WTC11 (cell line): ENCODE results near the gene CFAP161. TPM values are rescaled to one million over a fixed set of nuclear protein-coding genes. Genes with fewer than 3 reads are reported as not detected.

Experiments used
- ATAC-seq: fragments of 200-7000 bp; cut with Tn5 transposase; 2 replicates; pipeline ENCODE4 v1.10.0; 2021; ENCODE audit warnings: mild to moderate bottlenecking, moderate library complexity
- CTCF ChIA-PET: fragments of 300-600 bp; sonication (Branson Sonifier 250); formaldehyde crosslinking; loops from one replicate; lab custom pipeline; 2021; ENCODE audit warnings: antibody characterized with exemption; lab: Charles Lee
- POLR2A ChIA-PET: fragments of 350-600 bp; sonication (Branson Sonifier 250); formaldehyde crosslinking; loops from one replicate; lab custom pipeline; 2021; ENCODE audit warnings: antibody characterized with exemption; lab: Charles Lee
- DNase-seq: peaks from one replicate; pipeline ENCODE4 v3.0.0; 2021; ENCODE audit warnings: low spot score
- H3K27ac Mint-ChIP-seq: 2 replicates; pipeline ENCODE4 v1.8.0; 2021; ENCODE audit warnings: mixed read lengths
- H3K27me3 Mint-ChIP-seq: 2 replicates; pipeline ENCODE4 v1.8.0; 2021; ENCODE audit warnings: low read depth, mild to moderate bottlenecking, moderate library complexity, mixed read lengths
- H3K36me3 Mint-ChIP-seq: 2 replicates; pipeline ENCODE4 v1.8.0; 2021; ENCODE audit warnings: mixed read lengths
- H3K4me1 Mint-ChIP-seq: 2 replicates; pipeline ENCODE4 v1.8.0; 2022; ENCODE audit warnings: mixed read lengths
- H3K4me3 Mint-ChIP-seq: 2 replicates; pipeline ENCODE4 v1.8.0; 2021; ENCODE audit warnings: mild to moderate bottlenecking, moderate library complexity, mixed read lengths
- H3K9me3 Mint-ChIP-seq: 2 replicates; pipeline ENCODE4 v1.8.0; 2021; ENCODE audit warnings: mixed read lengths
- ATF1 ChIP-seq: sonication (generic); formaldehyde crosslinking; IDR thresholded peaks from 2 replicates; pipeline ENCODE4 v1.8.1; 2023; ENCODE audit warnings: mild to moderate bottlenecking, moderate library complexity, missing genetic modification reagents
- E2F4 ChIP-seq: sonication (generic); formaldehyde crosslinking; IDR thresholded peaks from 2 replicates; pipeline ENCODE4 v1.8.1; 2022; ENCODE audit warnings: low read depth, mild to moderate bottlenecking, moderate library complexity, missing genetic modification reagents, borderline replicate concordance
- ERG ChIP-seq: fragments of 250-450 bp; sonication (Bioruptor Pico); IDR thresholded peaks from 2 replicates; pipeline ENCODE4 v1.8.0; 2021; ENCODE audit warnings: mild to moderate bottlenecking
- GTF2I ChIP-seq: fragments of 250-450 bp; sonication (Bioruptor Pico); conservative IDR thresholded peaks from 2 replicates; pipeline ENCODE4 v1.4.0; 2021; ENCODE audit warnings: mild to moderate bottlenecking
- NFATC4 ChIP-seq: fragments of 250-450 bp; sonication (Bioruptor Pico); IDR thresholded peaks from 2 replicates; pipeline ENCODE4 v1.9.0; 2021; ENCODE audit warnings: mild to moderate bottlenecking
- OVOL2 ChIP-seq: fragments of 250-450 bp; sonication (Bioruptor Pico); IDR thresholded peaks from 2 replicates; pipeline ENCODE4 v1.9.0; 2021; ENCODE audit warnings: mild to moderate bottlenecking, borderline replicate concordance
- RELA ChIP-seq: sonication (generic); formaldehyde crosslinking; IDR thresholded peaks from 2 replicates; pipeline ENCODE4 v1.8.1; 2022; ENCODE audit warnings: missing genetic modification reagents, mild to moderate bottlenecking, borderline replicate concordance
- STAT6 ChIP-seq: sonication (generic); formaldehyde crosslinking; conservative IDR thresholded peaks from 2 replicates; pipeline ENCODE4 v1.8.1; 2023; ENCODE audit warnings: mild to moderate bottlenecking, low read depth, missing genetic modification reagents, moderate library complexity
- TP53 ChIP-seq: sonication (generic); formaldehyde crosslinking; IDR thresholded peaks from 2 replicates; pipeline ENCODE4 v1.8.1; 2023; ENCODE audit warnings: mild to moderate bottlenecking, missing genetic modification reagents
- ZBTB21 ChIP-seq: sonication (generic); formaldehyde crosslinking; IDR thresholded peaks from 2 replicates; pipeline ENCODE4 v1.8.1; 2023; ENCODE audit warnings: mild to moderate bottlenecking, missing genetic modification reagents, borderline replicate concordance
- ZNF219 ChIP-seq: sonication (generic); formaldehyde crosslinking; IDR thresholded peaks from 2 replicates; pipeline ENCODE4 v1.8.0; 2023; ENCODE audit warnings: missing genetic modification reagents, mild to moderate bottlenecking, borderline replicate concordance
- ZNF317 ChIP-seq: sonication (generic); formaldehyde crosslinking; IDR thresholded peaks from 2 replicates; pipeline ENCODE4 v1.8.1; 2023; ENCODE audit warnings: low read depth, mild to moderate bottlenecking, moderate library complexity, missing genetic modification reagents, borderline replicate concordance
- ZNF416 ChIP-seq: fragments of 250-450 bp; sonication (Bioruptor Pico); IDR thresholded peaks from 2 replicates; pipeline ENCODE4 v1.9.0; 2021; ENCODE audit warnings: mild to moderate bottlenecking, inconsistent platforms
- ZNF423 ChIP-seq: fragments of 250-450 bp; sonication (Bioruptor Pico); IDR thresholded peaks from 2 replicates; pipeline ENCODE4 v2.1.2; 2022; ENCODE audit warnings: mild to moderate bottlenecking, moderate library complexity
- total RNA-seq: library from RNA; stranded (reverse); gene quantifications from 3 replicates; pipeline ENCODE4 v1.2.3, GENCODE V29; 2021
- TF ChIP-seq, protein P1 (sequence below): sonication (generic); formaldehyde crosslinking; IDR thresholded peaks from 2 replicates; pipeline ENCODE4 v1.8.0; 2022; ENCODE audit warnings: mild to moderate bottlenecking, missing genetic modification reagents
- TF ChIP-seq, protein P2 (sequence below): sonication (generic); formaldehyde crosslinking; IDR thresholded peaks from 2 replicates; pipeline ENCODE4 v1.8.0; 2022; ENCODE audit warnings: mild to moderate bottlenecking, missing genetic modification reagents
- TF ChIP-seq, protein P3 (sequence below): fragments of 250-450 bp; sonication (Bioruptor Pico); conservative IDR thresholded peaks from 2 replicates; pipeline ENCODE4 v1.9.0; 2021; ENCODE audit warnings: mild to moderate bottlenecking
- TF ChIP-seq, protein P4 (sequence below): sonication (generic); formaldehyde crosslinking; IDR thresholded peaks from 2 replicates; pipeline ENCODE4 v1.8.0; 2022; ENCODE audit warnings: missing genetic modification reagents

The CFAP161 gene
- total RNA-seq, 1 experiment from 2014 or later: not detected

GRCh38 chr15:81098349-81098748 is 35.7 kb upstream of the CFAP161 start:
- Mint-ChIP-seq H3K9me3 (no peaks in the 10 kb centered on the region), H3K4me3 (no peak overlapping the region), H3K4me1 (no peaks in the 10 kb centered on the region), H3K36me3 (no peaks in the 10 kb centered on the region), H3K27me3 (peaks cover 8% of the 10 kb centered on the region; the same call in 1 of the 2 replicates), H3K27ac (no peak overlapping the region)
- DNase-seq: no peak
- POLR2A ChIA-PET: interaction anchor here (0.7 kb wide), 1 partner anchor 121 kb away, joined by 3 read pairs; no protein-coding TSS in a partner anchor
- no peak for ATAC-seq
- CTCF ChIA-PET: interaction anchor here (0.7 to 7.2 kb wide), 3 partner anchors 8 to 846 kb away, joined by 3 to 41 read pairs (median 5); partner anchors contain the start of gene CTXND1
- TF ChIP-seq ZNF423 (CRISPR knock-in tag) (no peak), ZNF416 (CRISPR knock-in tag) (no peak), ZNF219 (no peak), ATF1 (CRISPR knock-in tag) (no peak)
- TF ChIP-seq, protein P1, sequence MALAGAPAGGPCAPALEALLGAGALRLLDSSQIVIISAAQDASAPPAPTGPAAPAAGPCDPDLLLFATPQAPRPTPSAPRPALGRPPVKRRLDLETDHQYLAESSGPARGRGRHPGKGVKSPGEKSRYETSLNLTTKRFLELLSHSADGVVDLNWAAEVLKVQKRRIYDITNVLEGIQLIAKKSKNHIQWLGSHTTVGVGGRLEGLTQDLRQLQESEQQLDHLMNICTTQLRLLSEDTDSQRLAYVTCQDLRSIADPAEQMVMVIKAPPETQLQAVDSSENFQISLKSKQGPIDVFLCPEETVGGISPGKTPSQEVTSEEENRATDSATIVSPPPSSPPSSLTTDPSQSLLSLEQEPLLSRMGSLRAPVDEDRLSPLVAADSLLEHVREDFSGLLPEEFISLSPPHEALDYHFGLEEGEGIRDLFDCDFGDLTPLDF (CRISPR knock-in tag): no peak

GRCh38 chr15:81098861-81099651 is 35.0 kb upstream of the CFAP161 start:
- no peak for DNase-seq
- TF ChIP-seq E2F4 (CRISPR knock-in tag) (no peak), TP53 (CRISPR knock-in tag) (no peak), ZBTB21 (CRISPR knock-in tag) (no peak), RELA (CRISPR knock-in tag) (no peak), ERG (CRISPR knock-in tag) (no peak), ZNF317 (CRISPR knock-in tag) (no peak), OVOL2 (no peak), STAT6 (no peak), GTF2I (no peak), NFATC4 (CRISPR knock-in tag) (no peak), ATF1 (CRISPR knock-in tag) (no peak)
- TF ChIP-seq, protein P2, sequence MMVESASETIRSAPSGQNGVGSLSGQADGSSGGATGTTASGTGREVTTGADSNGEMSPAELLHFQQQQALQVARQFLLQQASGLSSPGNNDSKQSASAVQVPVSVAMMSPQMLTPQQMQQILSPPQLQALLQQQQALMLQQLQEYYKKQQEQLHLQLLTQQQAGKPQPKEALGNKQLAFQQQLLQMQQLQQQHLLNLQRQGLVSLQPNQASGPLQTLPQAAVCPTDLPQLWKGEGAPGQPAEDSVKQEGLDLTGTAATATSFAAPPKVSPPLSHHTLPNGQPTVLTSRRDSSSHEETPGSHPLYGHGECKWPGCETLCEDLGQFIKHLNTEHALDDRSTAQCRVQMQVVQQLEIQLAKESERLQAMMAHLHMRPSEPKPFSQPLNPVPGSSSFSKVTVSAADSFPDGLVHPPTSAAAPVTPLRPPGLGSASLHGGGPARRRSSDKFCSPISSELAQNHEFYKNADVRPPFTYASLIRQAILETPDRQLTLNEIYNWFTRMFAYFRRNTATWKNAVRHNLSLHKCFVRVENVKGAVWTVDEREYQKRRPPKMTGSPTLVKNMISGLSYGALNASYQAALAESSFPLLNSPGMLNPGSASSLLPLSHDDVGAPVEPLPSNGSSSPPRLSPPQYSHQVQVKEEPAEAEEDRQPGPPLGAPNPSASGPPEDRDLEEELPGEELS (CRISPR knock-in tag): no peak
- TF ChIP-seq, protein P3, sequence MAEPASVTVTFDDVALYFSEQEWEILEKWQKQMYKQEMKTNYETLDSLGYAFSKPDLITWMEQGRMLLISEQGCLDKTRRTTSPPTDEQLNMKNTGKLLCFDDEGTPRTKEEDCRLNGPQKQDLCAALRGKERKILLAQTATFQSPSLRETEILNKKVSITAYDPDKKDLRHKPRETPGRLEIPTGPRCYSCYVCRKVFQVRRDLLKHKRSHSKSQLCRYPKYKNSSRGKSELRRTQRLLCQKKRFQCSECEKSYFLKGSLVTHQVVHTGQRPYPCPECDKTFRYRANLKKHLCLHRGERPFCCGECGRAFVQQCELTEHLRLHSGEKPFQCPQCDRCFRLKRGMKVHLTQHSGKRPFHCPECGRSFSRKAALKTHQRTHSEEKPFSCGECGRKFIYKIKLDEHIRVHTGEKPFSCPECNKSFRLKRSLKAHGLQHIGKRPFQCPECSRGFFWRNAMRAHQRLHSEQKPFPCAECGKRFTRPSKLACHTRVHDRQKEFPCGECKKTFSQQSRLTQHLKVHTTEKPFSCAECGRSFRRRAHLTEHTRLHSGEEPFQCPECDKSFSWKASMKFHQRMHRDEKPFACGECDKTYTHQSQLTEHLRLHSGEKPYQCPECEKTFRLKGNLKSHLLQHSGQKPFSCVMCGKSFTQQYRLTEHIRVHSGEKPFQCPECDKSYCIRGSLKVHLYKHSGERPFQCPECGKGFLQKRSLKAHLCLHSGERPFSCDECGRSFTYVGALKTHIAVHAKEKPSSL (CRISPR knock-in tag): no peak
- TF ChIP-seq, protein P4, sequence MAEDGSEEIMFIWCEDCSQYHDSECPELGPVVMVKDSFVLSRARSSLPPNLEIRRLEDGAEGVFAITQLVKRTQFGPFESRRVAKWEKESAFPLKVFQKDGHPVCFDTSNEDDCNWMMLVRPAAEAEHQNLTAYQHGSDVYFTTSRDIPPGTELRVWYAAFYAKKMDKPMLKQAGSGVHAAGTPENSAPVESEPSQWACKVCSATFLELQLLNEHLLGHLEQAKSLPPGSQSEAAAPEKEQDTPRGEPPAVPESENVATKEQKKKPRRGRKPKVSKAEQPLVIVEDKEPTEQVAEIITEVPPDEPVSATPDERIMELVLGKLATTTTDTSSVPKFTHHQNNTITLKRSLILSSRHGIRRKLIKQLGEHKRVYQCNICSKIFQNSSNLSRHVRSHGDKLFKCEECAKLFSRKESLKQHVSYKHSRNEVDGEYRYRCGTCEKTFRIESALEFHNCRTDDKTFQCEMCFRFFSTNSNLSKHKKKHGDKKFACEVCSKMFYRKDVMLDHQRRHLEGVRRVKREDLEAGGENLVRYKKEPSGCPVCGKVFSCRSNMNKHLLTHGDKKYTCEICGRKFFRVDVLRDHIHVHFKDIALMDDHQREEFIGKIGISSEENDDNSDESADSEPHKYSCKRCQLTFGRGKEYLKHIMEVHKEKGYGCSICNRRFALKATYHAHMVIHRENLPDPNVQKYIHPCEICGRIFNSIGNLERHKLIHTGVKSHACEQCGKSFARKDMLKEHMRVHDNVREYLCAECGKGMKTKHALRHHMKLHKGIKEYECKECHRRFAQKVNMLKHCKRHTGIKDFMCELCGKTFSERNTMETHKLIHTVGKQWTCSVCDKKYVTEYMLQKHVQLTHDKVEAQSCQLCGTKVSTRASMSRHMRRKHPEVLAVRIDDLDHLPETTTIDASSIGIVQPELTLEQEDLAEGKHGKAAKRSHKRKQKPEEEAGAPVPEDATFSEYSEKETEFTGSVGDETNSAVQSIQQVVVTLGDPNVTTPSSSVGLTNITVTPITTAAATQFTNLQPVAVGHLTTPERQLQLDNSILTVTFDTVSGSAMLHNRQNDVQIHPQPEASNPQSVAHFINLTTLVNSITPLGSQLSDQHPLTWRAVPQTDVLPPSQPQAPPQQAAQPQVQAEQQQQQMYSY (CRISPR knock-in tag): no peak

More at GRCh38 chr15:81098861-81099651, 35.0 kb upstream of the CFAP161 start:
- ATAC-seq: no peak
- Mint-ChIP-seq H3K36me3 (no peaks in the 10 kb centered on the region), H3K27ac (no peak overlapping the region), H3K4me1 (no peaks in the 10 kb centered on the region), H3K27me3 (peaks cover 8% of the 10 kb centered on the region; the same call in 1 of the 2 replicates), H3K9me3 (no peaks in the 10 kb centered on the region), H3K4me3 (no peak overlapping the region)
- ChIA-PET POLR2A (interaction anchor here (0.7 kb wide), 1 partner anchor 122 kb away, joined by 3 read pairs; no protein-coding TSS in a partner anchor), CTCF (interaction anchor here (0.7 to 7.2 kb wide), 2 partner anchors 167 to 847 kb away, joined by 3 to 41 read pairs; partner anchors contain the start of gene CTXND1)
